ENCODE measurements around the gene LBX2. TPM values are rescaled to one million over a fixed set of nuclear protein-coding genes. Genes with fewer than 3 reads are reported as not detected.

Gene LBX2
- total and polyA plus RNA-seq, 10 of the 15 experiments (the other 5 are each of a cell fraction or from before 2014, with no cell fraction given) = 0.08 to 4.0 (median 0.27) TPM

- no peak for TF ChIP-seq REST (IDR thresholded peaks at IDR 0.05; ENCODE audit: low read depth, low read length)
- no peak for TF ChIP-seq SIN3A (IDR thresholded peaks at IDR 0.05; ENCODE audit: low read depth, low read length)
- no peak for TF ChIP-seq MLLT1 (IDR thresholded peaks at IDR 0.05)
- peak; percentile 68 for TF ChIP-seq POLR2A (IDR thresholded peaks at IDR 0.05; ENCODE audit: low read depth, low read length)
- TF ChIP-seq EED (IDR thresholded peaks at IDR 0.05; ENCODE audit: low read depth) = no peak
- peak; percentile 90 for TF ChIP-seq YY1 (IDR thresholded peaks at IDR 0.05; ENCODE audit: low read depth, low read length)
- 0 out of 2 replicates have a peak, but pooled peaks have one; percentile 43 for TF ChIP-seq TARDBP (IDR thresholded peaks at IDR 0.05; ENCODE audit: borderline replicate concordance)
- TF ChIP-seq ZBTB33 (IDR thresholded peaks at IDR 0.05) = no peak
- peak; percentile 83 for TF ChIP-seq POLR2AphosphoS2 (IDR thresholded peaks at IDR 0.05; ENCODE audit: low read depth, low read length)
- peak; percentile 68; the same call in 1 of the 2 replicates for TF ChIP-seq HDGF (IDR thresholded peaks at IDR 0.05)
- TF ChIP-seq SKIL (IDR thresholded peaks at IDR 0.05; ENCODE audit: low read depth, poor library complexity, severe bottlenecking) = peak; percentile 67
- TF ChIP-seq DPF2 (IDR thresholded peaks at IDR 0.05) = peak; percentile 97
- no peak for TF ChIP-seq NR2F1 (conservative IDR thresholded peaks at IDR 0.05)
- TF ChIP-seq SP1 (IDR thresholded peaks at IDR 0.05; ENCODE audit: low read depth, low read length) = peak; percentile 96
- TF ChIP-seq ZBTB4 (CRISPR knock-in tag; IDR thresholded peaks at IDR 0.05) = no peak
- no peak for TF ChIP-seq KDM1A (IDR thresholded peaks at IDR 0.05; ENCODE audit: borderline replicate concordance)
Observed at GRCh38 chr2:74458132-74458937, 41.1 kb downstream of the LBX2 start, which contains the start of gene WBP1 (continued).
